HFFc6 (cell line): ENCODE data around the gene VWC2L. TPM values are rescaled to one million over a fixed set of nuclear protein-coding genes. Genes with fewer than 3 reads are reported as not detected.

Source experiments
- DNase-seq: peaks from one replicate; pipeline ENCODE4 v3.0.0-alpha.2; 2018
- H3K27ac Mint-ChIP-seq: 2 replicates; pipeline ENCODE4 v1.8.0; 2020; ENCODE audit warnings: mild to moderate bottlenecking, mixed read lengths
- H3K27me3 Mint-ChIP-seq: 2 replicates; pipeline ENCODE4 v1.8.0; 2021; ENCODE audit warnings: mild to moderate bottlenecking, moderate library complexity, mixed read lengths; ENCODE audit not compliant: insufficient read depth
- H3K36me3 Mint-ChIP-seq: 2 replicates; pipeline ENCODE4 v1.8.0; 2021; ENCODE audit warnings: low read depth, mixed read lengths
- H3K4me1 Mint-ChIP-seq: 2 replicates; pipeline ENCODE4 v1.8.0; 2020; ENCODE audit warnings: low read depth, mixed read lengths
- H3K4me3 Mint-ChIP-seq: 2 replicates; pipeline ENCODE4 v1.8.0; 2020; ENCODE audit warnings: mild to moderate bottlenecking, moderate library complexity, mixed read lengths
- H3K9me3 Mint-ChIP-seq: 2 replicates; pipeline ENCODE4 v1.8.0; 2020; ENCODE audit warnings: mild to moderate bottlenecking, mixed read lengths
- total RNA-seq, 6 experiments: library from RNA; stranded (reverse); fragmentation: NEBNext Ultra II Directional; extraction: Animal tissue kit (Norgen Biotek cat#: 25700); gene quantifications; 2 replicates in 1 of 6; 3 replicates in 5 of 6; pipeline ENCODE4 v1.2.3, GENCODE V29; 2021
- TF ChIP-seq, protein P1 (sequence below): fragments of 200-600 bp; sonication (generic); IDR thresholded peaks from 2 replicates; pipeline ENCODE4 v1.5.0; 2021; ENCODE audit warnings: antibody characterized with exemption, mild to moderate bottlenecking

VWC2L gene
- total RNA-seq, 6 experiments from 2014 or later: not detected

DNA sequence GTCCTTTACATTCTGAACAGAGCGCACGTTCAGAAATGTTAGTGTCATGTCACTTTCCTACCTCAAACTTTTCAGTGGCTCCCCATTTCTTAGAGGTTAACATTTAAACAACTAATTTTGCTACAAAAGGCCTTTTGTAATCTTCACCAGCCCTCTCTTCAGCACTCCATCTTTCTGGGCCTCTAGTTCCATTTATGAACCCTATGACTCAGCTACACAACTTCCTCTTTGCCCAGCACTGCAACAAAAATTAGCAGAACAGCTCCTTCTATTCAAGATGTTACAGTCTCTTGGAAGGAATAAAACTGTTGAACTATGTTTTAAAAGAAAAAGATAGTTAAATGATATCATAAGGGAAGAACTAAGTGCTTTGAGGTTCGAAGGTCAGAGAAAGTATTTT is 139.9 kb downstream of the VWC2L start:
- Mint-ChIP-seq H3K27me3 (no peaks in the 10 kb centered on the region; the same call in 1 of the 2 replicates), H3K4me1 (peaks cover 19% of the 10 kb centered on the region; the same call in 1 of the 2 replicates), H3K9me3 (peaks cover 4% of the 10 kb centered on the region), H3K36me3 (no peaks in the 10 kb centered on the region), H3K4me3 (no peak overlapping the region), H3K27ac (no peak overlapping the region)
- TF ChIP-seq, protein P1, sequence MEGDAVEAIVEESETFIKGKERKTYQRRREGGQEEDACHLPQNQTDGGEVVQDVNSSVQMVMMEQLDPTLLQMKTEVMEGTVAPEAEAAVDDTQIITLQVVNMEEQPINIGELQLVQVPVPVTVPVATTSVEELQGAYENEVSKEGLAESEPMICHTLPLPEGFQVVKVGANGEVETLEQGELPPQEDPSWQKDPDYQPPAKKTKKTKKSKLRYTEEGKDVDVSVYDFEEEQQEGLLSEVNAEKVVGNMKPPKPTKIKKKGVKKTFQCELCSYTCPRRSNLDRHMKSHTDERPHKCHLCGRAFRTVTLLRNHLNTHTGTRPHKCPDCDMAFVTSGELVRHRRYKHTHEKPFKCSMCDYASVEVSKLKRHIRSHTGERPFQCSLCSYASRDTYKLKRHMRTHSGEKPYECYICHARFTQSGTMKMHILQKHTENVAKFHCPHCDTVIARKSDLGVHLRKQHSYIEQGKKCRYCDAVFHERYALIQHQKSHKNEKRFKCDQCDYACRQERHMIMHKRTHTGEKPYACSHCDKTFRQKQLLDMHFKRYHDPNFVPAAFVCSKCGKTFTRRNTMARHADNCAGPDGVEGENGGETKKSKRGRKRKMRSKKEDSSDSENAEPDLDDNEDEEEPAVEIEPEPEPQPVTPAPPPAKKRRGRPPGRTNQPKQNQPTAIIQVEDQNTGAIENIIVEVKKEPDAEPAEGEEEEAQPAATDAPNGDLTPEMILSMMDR: no peak
- DNase-seq: no peak

DNA sequence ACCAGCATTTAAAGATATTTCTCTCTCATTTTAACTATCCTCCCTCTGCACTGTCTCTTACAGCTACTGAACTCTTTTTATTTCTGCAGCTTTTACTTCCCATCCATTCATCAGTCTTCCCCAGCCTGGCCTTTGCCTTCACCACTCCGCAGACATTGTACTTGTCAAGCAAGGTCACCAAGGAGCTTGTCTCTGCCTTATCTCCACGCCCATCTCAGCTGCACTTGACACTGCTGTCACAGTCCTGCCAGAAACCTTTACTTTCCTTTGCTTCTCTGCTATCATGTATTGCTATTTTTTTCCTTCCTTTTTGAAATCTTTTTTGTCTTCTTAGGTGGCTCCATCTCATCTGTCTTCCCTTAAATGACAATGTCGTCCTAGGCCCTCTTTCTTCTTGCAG is 147.0 kb downstream of the VWC2L start:
- peaks cover 4% of the 10 kb centered on the region for H3K9me3 Mint-ChIP-seq
- DNase-seq: no peak
- H3K4me1 Mint-ChIP-seq: peaks cover 5% of the 10 kb centered on the region; the same call in 1 of the 2 replicates
- no peak overlapping the region for H3K27ac Mint-ChIP-seq
- no peak overlapping the region for H3K4me3 Mint-ChIP-seq
- H3K27me3 Mint-ChIP-seq: peaks cover 2% of the 10 kb centered on the region; the same call in 1 of the 2 replicates
- H3K36me3 Mint-ChIP-seq: no peaks in the 10 kb centered on the region
- TF ChIP-seq, protein P1: no peak

DNA sequence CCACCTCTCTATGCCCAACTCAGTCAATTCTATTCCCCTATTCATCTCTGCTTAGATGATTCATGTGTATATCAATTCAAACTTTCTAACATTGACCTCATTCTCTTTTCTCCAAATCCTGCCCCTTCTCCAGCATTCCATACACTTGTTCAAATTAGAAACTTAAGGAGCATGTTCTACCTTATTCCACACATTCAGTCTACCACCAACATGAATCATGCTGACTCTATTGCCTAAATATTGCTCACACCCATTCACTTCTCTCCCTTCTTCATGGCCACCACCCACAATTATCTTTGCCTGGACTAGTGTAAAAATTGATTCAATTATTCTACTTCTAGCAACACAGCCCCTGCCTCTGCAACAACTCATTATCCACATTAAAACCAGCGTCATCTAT is 147.5 kb downstream of the VWC2L start:
- no peak for DNase-seq
- Mint-ChIP-seq H3K27me3 (peaks cover 2% of the 10 kb centered on the region; the same call in 1 of the 2 replicates), H3K27ac (no peak overlapping the region), H3K4me3 (no peak overlapping the region), H3K36me3 (no peaks in the 10 kb centered on the region), H3K9me3 (peaks cover 4% of the 10 kb centered on the region), H3K4me1 (peaks cover 5% of the 10 kb centered on the region; the same call in 1 of the 2 replicates)
- TF ChIP-seq, protein P1: no peak

DNA sequence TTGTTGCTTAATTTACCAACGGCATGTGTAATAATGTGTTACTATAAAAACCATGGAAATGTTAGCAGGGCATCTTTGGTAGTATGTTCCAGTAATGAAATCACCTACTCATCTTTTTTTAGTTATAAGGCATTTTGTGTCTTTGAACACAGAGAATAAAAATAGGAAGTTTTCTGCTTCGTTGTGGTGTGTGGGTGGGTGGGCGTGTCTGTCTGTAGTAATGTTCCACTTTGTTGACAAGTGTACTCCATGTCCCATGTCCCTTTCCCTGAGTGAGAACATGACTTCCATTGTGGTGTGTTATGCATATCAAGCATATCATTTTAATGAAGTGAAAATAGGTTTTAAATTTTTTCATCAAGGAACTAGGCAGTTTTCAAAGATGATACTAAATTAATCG is 149.3 kb downstream of the VWC2L start:
- Mint-ChIP-seq H3K4me1 (peaks cover 5% of the 10 kb centered on the region; the same call in 1 of the 2 replicates), H3K4me3 (no peak overlapping the region), H3K36me3 (no peaks in the 10 kb centered on the region), H3K27ac (no peak overlapping the region), H3K27me3 (peaks cover 6% of the 10 kb centered on the region), H3K9me3 (peaks cover 4% of the 10 kb centered on the region; the same call in 1 of the 2 replicates)
- TF ChIP-seq, protein P1: no peak
- no peak for DNase-seq

DNA sequence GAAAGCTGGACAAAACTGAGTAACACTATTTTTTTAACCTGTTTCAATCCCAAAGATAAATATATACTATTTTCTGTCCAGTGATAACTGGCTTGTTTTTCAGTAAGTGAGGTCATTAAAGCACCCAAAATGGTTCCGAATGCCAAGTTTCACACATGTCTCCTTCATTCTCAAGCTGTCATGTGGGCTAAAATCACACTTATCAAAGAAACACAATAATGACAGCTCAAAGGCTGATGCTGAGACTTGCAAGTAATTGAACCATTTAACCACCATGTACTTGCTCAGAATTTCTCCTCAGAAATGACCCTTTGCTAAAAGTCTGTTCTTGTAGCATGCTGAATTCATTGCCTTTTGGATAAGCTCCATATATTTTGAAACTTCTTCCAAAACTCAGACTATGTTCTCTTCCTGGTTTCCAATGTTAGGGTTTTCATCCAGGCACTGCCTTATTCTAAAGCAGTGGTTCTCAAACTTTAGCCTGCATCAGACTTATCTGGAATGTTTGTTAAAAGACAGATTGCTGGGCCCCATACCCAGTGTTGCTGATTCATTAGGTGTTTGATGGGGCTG is 149.8 kb downstream of the VWC2L start:
- TF ChIP-seq, protein P1: no peak
- H3K36me3 Mint-ChIP-seq: no peaks in the 10 kb centered on the region
- no peak overlapping the region for H3K4me3 Mint-ChIP-seq
- peaks cover 4% of the 10 kb centered on the region; the same call in 1 of the 2 replicates for H3K9me3 Mint-ChIP-seq
- H3K27ac Mint-ChIP-seq: no peak overlapping the region
- DNase-seq: no peak
- peaks cover 6% of the 10 kb centered on the region for H3K27me3 Mint-ChIP-seq
- peaks cover 5% of the 10 kb centered on the region; the same call in 1 of the 2 replicates for H3K4me1 Mint-ChIP-seq
